ENCODE data around the gene KRT76. TPM values are rescaled to one million over a fixed set of nuclear protein-coding genes. Genes with fewer than 3 reads are reported as not detected.

KRT76 gene
- polyA plus RNA-seq, 1 of the 3 experiments (the other 2 are of a cell fraction), result not detected

DNA sequence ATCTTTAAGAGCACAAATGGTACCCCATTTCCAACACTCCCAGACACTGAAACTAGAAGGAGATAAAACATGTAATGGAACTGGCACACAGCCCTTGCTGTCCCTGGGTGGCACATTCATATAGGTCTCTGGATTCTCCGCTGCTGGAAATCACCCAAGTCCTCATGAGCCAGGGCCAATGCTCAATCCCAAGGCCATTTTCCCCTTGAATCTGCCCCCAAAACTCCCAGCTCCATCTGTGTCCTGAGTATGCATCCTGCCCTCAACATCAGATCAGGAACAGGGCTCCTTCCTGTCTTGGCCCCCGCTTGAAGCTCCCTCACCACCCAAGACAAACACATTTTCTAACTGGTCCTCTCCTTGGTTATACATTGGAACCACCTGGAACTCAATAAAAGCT lies 24.6 kb downstream of the KRT76 start:
- no peaks in the 10 kb centered on the region for H3F3A ChIP-seq (replicated peaks; ENCODE audit: insufficient read depth)
- no peak overlapping the region for H3K4me3 ChIP-seq (ENCODE audit: low read depth in 2 of 2, low read length in 1 of 2)
- H3K79me2 ChIP-seq (ENCODE audit: insufficient read depth), result no peaks in the 10 kb centered on the region
- no peaks in the 10 kb centered on the region for H3K9me3 ChIP-seq
- no peaks in the 10 kb centered on the region for H3K9me2 ChIP-seq
- 10% methylated on average over 2 of the region's 2 CpGs for whole genome bisulfite sequencing (ENCODE audit: low lambda C conversion rate)
- no peaks in the 10 kb centered on the region; a peak in 1 of 4 replicates for H3K4me1 ChIP-seq (ENCODE audit: control insufficient read depth in 1 of 2, insufficient read depth in 2 of 2, low read depth in 1 of 2, low read length in 1 of 2)
- H3K27ac ChIP-seq (ENCODE audit: low read depth in 2 of 2, low read length in 1 of 2), result no peak overlapping the region
- no peaks in the 10 kb centered on the region for H3K36me3 ChIP-seq (replicated peaks in 1 of 2; ENCODE audit: control insufficient read depth in 1 of 2, insufficient read depth in 2 of 2, low read length in 1 of 2)
- H3K27me3 ChIP-seq (ENCODE audit: insufficient read depth), result peaks cover 10% of the 10 kb centered on the region; the same call in 1 of the 2 replicates
- no peak for DNase-seq
- no peak overlapping the region for H3K9ac ChIP-seq
- POLR2A ChIA-PET, result no interaction called here
- TF ChIP-seq MXI1 (IDR thresholded peaks at IDR 0.05; ENCODE audit: low read depth, low read length) (no peak), TCF12 (IDR thresholded peaks at IDR 0.05) (no peak), ELF1 (IDR thresholded peaks at IDR 0.05) (no peak), TEAD4 (IDR thresholded peaks at IDR 0.05; ENCODE audit: borderline replicate concordance, insufficient read depth) (no peak), SIN3A (IDR thresholded peaks at IDR 0.05; ENCODE audit: borderline replicate concordance, low read depth, low read length) (no peak), RXRA (IDR thresholded peaks at IDR 0.05; ENCODE audit: borderline replicate concordance, low read depth) (no peak), NRF1 (IDR thresholded peaks at IDR 0.05; ENCODE audit: low read depth, low read length) (no peak), FOXJ3 (CRISPR knock-in tag; IDR thresholded peaks at IDR 0.05) (no peak), GATA2 (CRISPR knock-in tag; IDR thresholded peaks at IDR 0.05) (no peak), SMC3 (IDR thresholded peaks at IDR 0.05; ENCODE audit: low read depth, low read length) (no peak), RCOR1 (IDR thresholded peaks at IDR 0.05; ENCODE audit: low read length) (no peak), POLR2AphosphoS5 (IDR thresholded peaks at IDR 0.05; ENCODE audit: low read depth, low read length) (no peak)
- TF ChIP-seq, protein P1, sequence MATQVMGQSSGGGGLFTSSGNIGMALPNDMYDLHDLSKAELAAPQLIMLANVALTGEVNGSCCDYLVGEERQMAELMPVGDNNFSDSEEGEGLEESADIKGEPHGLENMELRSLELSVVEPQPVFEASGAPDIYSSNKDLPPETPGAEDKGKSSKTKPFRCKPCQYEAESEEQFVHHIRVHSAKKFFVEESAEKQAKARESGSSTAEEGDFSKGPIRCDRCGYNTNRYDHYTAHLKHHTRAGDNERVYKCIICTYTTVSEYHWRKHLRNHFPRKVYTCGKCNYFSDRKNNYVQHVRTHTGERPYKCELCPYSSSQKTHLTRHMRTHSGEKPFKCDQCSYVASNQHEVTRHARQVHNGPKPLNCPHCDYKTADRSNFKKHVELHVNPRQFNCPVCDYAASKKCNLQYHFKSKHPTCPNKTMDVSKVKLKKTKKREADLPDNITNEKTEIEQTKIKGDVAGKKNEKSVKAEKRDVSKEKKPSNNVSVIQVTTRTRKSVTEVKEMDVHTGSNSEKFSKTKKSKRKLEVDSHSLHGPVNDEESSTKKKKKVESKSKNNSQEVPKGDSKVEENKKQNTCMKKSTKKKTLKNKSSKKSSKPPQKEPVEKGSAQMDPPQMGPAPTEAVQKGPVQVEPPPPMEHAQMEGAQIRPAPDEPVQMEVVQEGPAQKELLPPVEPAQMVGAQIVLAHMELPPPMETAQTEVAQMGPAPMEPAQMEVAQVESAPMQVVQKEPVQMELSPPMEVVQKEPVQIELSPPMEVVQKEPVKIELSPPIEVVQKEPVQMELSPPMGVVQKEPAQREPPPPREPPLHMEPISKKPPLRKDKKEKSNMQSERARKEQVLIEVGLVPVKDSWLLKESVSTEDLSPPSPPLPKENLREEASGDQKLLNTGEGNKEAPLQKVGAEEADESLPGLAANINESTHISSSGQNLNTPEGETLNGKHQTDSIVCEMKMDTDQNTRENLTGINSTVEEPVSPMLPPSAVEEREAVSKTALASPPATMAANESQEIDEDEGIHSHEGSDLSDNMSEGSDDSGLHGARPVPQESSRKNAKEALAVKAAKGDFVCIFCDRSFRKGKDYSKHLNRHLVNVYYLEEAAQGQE (IDR thresholded peaks at IDR 0.05; ENCODE audit: low read depth, low read length), result no peak
- TF ChIP-seq, protein P2, sequence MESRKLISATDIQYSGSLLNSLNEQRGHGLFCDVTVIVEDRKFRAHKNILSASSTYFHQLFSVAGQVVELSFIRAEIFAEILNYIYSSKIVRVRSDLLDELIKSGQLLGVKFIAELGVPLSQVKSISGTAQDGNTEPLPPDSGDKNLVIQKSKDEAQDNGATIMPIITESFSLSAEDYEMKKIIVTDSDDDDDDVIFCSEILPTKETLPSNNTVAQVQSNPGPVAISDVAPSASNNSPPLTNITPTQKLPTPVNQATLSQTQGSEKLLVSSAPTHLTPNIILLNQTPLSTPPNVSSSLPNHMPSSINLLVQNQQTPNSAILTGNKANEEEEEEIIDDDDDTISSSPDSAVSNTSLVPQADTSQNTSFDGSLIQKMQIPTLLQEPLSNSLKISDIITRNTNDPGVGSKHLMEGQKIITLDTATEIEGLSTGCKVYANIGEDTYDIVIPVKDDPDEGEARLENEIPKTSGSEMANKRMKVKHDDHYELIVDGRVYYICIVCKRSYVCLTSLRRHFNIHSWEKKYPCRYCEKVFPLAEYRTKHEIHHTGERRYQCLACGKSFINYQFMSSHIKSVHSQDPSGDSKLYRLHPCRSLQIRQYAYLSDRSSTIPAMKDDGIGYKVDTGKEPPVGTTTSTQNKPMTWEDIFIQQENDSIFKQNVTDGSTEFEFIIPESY (IDR thresholded peaks at IDR 0.05; ENCODE audit: borderline replicate concordance, low read depth), result no peak
- TF ChIP-seq, protein P3, sequence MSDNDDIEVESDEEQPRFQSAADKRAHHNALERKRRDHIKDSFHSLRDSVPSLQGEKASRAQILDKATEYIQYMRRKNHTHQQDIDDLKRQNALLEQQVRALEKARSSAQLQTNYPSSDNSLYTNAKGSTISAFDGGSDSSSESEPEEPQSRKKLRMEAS (IDR thresholded peaks at IDR 0.05; ENCODE audit: low read depth), result no peak
- TF ChIP-seq, protein P4, sequence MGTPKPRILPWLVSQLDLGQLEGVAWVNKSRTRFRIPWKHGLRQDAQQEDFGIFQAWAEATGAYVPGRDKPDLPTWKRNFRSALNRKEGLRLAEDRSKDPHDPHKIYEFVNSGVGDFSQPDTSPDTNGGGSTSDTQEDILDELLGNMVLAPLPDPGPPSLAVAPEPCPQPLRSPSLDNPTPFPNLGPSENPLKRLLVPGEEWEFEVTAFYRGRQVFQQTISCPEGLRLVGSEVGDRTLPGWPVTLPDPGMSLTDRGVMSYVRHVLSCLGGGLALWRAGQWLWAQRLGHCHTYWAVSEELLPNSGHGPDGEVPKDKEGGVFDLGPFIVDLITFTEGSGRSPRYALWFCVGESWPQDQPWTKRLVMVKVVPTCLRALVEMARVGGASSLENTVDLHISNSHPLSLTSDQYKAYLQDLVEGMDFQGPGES (IDR thresholded peaks at IDR 0.05; ENCODE audit: low read depth, low read length), result no peak
- TF ChIP-seq, protein P5, sequence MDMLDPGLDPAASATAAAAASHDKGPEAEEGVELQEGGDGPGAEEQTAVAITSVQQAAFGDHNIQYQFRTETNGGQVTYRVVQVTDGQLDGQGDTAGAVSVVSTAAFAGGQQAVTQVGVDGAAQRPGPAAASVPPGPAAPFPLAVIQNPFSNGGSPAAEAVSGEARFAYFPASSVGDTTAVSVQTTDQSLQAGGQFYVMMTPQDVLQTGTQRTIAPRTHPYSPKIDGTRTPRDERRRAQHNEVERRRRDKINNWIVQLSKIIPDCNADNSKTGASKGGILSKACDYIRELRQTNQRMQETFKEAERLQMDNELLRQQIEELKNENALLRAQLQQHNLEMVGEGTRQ (IDR thresholded peaks at IDR 0.05; ENCODE audit: borderline replicate concordance, low read depth, low read length), result no peak
- H2AFZ ChIP-seq (ENCODE audit: low read depth), result no peak overlapping the region
- H4K20me1 ChIP-seq (ENCODE audit: insufficient read depth), result no peaks in the 10 kb centered on the region
- CTCF ChIA-PET, result no interaction called here
- H3K4me2 ChIP-seq, result no peak overlapping the region

All from SK-N-SH (cell line).